Activated B cell treated with CpG ODN at 0.5 μM for 24 hours (primary cell): ENCODE results near the gene MEOX1. TPM values are rescaled to one million over a fixed set of nuclear protein-coding genes. Genes with fewer than 3 reads are reported as not detected.
"Not testable (repeated sequence)": the region's sequence is repeated elsewhere in the genome, so short reads cannot be mapped to it uniquely, and the experiment has no call there.

ENCODE experiments used
- ATAC-seq: fragments of 200-7000 bp; cut with Tn5 transposase; one replicate; pipeline ENCODE4 v1.10.0; 2021; ENCODE audit warnings: low read depth, mild to moderate bottlenecking, moderate library complexity
- CTCF ChIA-PET: fragments of 350-600 bp; sonication (Branson Sonifier 250); formaldehyde crosslinking; loops from one replicate; lab custom pipeline; 2021; ENCODE audit warnings: antibody characterized with exemption; lab: Charles Lee
- POLR2A ChIA-PET: fragments of 350-600 bp; sonication (Branson Sonifier 250); formaldehyde crosslinking; loops from one replicate; lab custom pipeline; 2021; ENCODE audit warnings: antibody characterized with exemption; lab: Charles Lee
- DNase-seq: peaks from one replicate; pipeline ENCODE4 v3.0.0; 2022
- H3K27ac Mint-ChIP-seq: one replicate; pipeline ENCODE4 v1.8.0; 2020; ENCODE audit warnings: mixed read lengths
- H3K27me3 Mint-ChIP-seq: one replicate; pipeline ENCODE4 v1.8.0; 2021; ENCODE audit warnings: mixed read lengths
- H3K36me3 Mint-ChIP-seq: one replicate; pipeline ENCODE4 v1.8.0; 2021; ENCODE audit warnings: low read depth, mixed read lengths
- H3K4me1 Mint-ChIP-seq: one replicate; pipeline ENCODE4 v1.8.0; 2021; ENCODE audit warnings: mixed read lengths
- H3K4me3 Mint-ChIP-seq: one replicate; pipeline ENCODE4 v1.8.0; 2020; ENCODE audit warnings: mild to moderate bottlenecking, mixed read lengths
- H3K9me3 Mint-ChIP-seq: one replicate; pipeline ENCODE4 v1.8.0; 2020; ENCODE audit warnings: mixed read lengths
- CTCF ChIP-seq: fragments of 200-600 bp; IDR thresholded peaks from one replicate; pipeline ENCODE4 v1.8.0; 2022; ENCODE audit warnings: antibody characterized with exemption, mild to moderate bottlenecking
- intact Hi-C: fragments of 100-400 bp; cut with micrococcal nuclease; formaldehyde crosslinking; loops from one replicate; pipeline ENCODE4 v1.15.1; 2024
- total RNA-seq: library from RNA; stranded (reverse); gene quantifications from 2 replicates; pipeline ENCODE4 v1.2.3, GENCODE V29; 2022

The MEOX1 gene
- total RNA-seq, 1 donor from 2014 or later, result not detected

- Mint-ChIP-seq H3K4me1 (peaks cover 2% of the 10 kb centered on the region), H3K27ac (no peak overlapping the region), H3K36me3 (no peaks in the 10 kb centered on the region), H3K4me3 (no peak overlapping the region), H3K27me3 (peaks cover 12% of the 10 kb centered on the region), H3K9me3 (no peaks in the 10 kb centered on the region)
- no peak for ATAC-seq
- DNase-seq, result no peak
- no peak for TF ChIP-seq CTCF
- CTCF ChIA-PET, result no interaction called here
- POLR2A ChIA-PET, result no interaction called here
- intact Hi-C loops, result no loop called here
Measured at GRCh38 chr17:43604549-43604948, 57.2 kb downstream of the MEOX1 start.

- TF ChIP-seq CTCF, result no peak
- CTCF ChIA-PET, result no interaction called here
- DNase-seq (no peak), ATAC-seq (no peak)
- POLR2A ChIA-PET, result no interaction called here
- H3K36me3 Mint-ChIP-seq, result no peaks in the 10 kb centered on the region
- H3K4me3 Mint-ChIP-seq, result no peak overlapping the region
- H3K27ac Mint-ChIP-seq, result no peak overlapping the region
- peaks cover 16% of the 10 kb centered on the region for H3K27me3 Mint-ChIP-seq
- H3K9me3 Mint-ChIP-seq, result no peaks in the 10 kb centered on the region
- H3K4me1 Mint-ChIP-seq, result peaks cover 2% of the 10 kb centered on the region
- intact Hi-C loops, result no loop called here
Measured at GRCh38 chr17:43603321-43603720, 58.4 kb downstream of the MEOX1 start.

- H3K27ac Mint-ChIP-seq, POLR2A ChIA-PET, CTCF ChIA-PET, H3K4me1 Mint-ChIP-seq, DNase-seq, H3K36me3 Mint-ChIP-seq, H3K4me3 Mint-ChIP-seq, H3K9me3 Mint-ChIP-seq, ATAC-seq, intact Hi-C loops: not testable (repeated sequence)
- peaks cover 16% of the 10 kb centered on the region for H3K27me3 Mint-ChIP-seq
Measured at GRCh38 chr17:43602556-43602955, 59.2 kb downstream of the MEOX1 start.

GRCh38 chr17:43601280-43602039 lies 60.3 kb downstream of the MEOX1 start:
- TF ChIP-seq CTCF, result no peak
- no peaks in the 10 kb centered on the region for H3K36me3 Mint-ChIP-seq
- DNase-seq, result no peak
- intact Hi-C loops, result no loop called here
- ATAC-seq, result no peak
- H3K9me3 Mint-ChIP-seq, result no peaks in the 10 kb centered on the region
- ChIA-PET POLR2A (no interaction called here), CTCF (no interaction called here)
- H3K27ac Mint-ChIP-seq, result no peak overlapping the region
- peaks cover 2% of the 10 kb centered on the region for H3K4me1 Mint-ChIP-seq
- no peak overlapping the region for H3K4me3 Mint-ChIP-seq
- peaks cover 16% of the 10 kb centered on the region for H3K27me3 Mint-ChIP-seq

- Mint-ChIP-seq H3K4me3 (no peak overlapping the region), H3K36me3 (no peaks in the 10 kb centered on the region), H3K9me3 (no peaks in the 10 kb centered on the region), H3K27me3 (peaks cover 16% of the 10 kb centered on the region), H3K27ac (no peak overlapping the region), H3K4me1 (peaks cover 2% of the 10 kb centered on the region)
- POLR2A ChIA-PET, result no interaction called here
- intact Hi-C loops, result no loop called here
- CTCF ChIA-PET, result no interaction called here
- no peak for TF ChIP-seq CTCF
- DNase-seq (no peak), ATAC-seq (no peak)
Measured at GRCh38 chr17:43599835-43600234, 61.9 kb downstream of the MEOX1 start.

- CTCF ChIA-PET, result no interaction called here
- Mint-ChIP-seq H3K27ac (no peak overlapping the region), H3K36me3 (no peaks in the 10 kb centered on the region), H3K4me3 (no peak overlapping the region), H3K4me1 (peaks cover 2% of the 10 kb centered on the region), H3K27me3 (peaks cover 16% of the 10 kb centered on the region), H3K9me3 (no peaks in the 10 kb centered on the region)
- no peak for TF ChIP-seq CTCF
- intact Hi-C loops, result no loop called here
- POLR2A ChIA-PET, result no interaction called here
- ATAC-seq, result no peak
- DNase-seq, result no peak
Measured at GRCh38 chr17:43599046-43599395, 62.7 kb downstream of the MEOX1 start.
